ENCODE measurements around the gene LAIR2. TPM values are rescaled to one million over a fixed set of nuclear protein-coding genes. Genes with fewer than 3 reads are reported as not detected.

The LAIR2 gene
- total and polyA plus RNA-seq, 2 donors (not counting 1 experiment from before 2014, with no cell fraction given) = not detected

DNA sequence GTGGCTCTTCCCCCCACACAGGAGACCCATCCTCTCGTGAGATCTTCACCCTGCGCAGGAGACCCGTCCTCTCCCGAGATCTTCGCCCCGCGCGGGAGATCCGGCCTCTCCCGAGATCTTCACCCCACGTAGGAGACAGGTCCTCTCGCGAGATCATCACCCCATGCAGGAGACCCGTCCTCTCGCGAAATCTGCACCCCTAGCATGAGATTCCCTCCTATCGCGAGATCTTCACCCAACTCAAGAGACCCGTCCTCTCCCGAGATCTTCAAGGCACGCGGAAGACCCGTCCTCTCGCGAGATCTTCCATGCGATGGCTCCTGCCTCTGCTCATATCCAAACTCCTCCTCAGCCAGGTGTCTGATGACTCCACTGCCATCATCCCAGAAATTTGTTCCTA, 24.3 kb downstream of the LAIR2 start:
- no peak overlapping the region for H3K4me2 ChIP-seq (ENCODE audit: extremely low read depth, insufficient read depth, low read length)
- no peaks in the 10 kb centered on the region for H3K4me1 ChIP-seq (ENCODE audit: control insufficient read depth, extremely low read depth, insufficient read depth, low read length)
- no peak overlapping the region for H2AFZ ChIP-seq (ENCODE audit: low read length)
- TF ChIP-seq, protein P1, sequence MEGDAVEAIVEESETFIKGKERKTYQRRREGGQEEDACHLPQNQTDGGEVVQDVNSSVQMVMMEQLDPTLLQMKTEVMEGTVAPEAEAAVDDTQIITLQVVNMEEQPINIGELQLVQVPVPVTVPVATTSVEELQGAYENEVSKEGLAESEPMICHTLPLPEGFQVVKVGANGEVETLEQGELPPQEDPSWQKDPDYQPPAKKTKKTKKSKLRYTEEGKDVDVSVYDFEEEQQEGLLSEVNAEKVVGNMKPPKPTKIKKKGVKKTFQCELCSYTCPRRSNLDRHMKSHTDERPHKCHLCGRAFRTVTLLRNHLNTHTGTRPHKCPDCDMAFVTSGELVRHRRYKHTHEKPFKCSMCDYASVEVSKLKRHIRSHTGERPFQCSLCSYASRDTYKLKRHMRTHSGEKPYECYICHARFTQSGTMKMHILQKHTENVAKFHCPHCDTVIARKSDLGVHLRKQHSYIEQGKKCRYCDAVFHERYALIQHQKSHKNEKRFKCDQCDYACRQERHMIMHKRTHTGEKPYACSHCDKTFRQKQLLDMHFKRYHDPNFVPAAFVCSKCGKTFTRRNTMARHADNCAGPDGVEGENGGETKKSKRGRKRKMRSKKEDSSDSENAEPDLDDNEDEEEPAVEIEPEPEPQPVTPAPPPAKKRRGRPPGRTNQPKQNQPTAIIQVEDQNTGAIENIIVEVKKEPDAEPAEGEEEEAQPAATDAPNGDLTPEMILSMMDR (conservative IDR thresholded peaks at IDR 0.05 in 1 of 2, IDR thresholded peaks at IDR 0.05 in 1 of 2; ENCODE audit: low read depth in 1 of 2, low read length in 2 of 2) = no peak
- no peak for TF ChIP-seq EZH2 (IDR thresholded peaks at IDR 0.05; ENCODE audit: low read length, missing control alignments)
- no peaks in the 10 kb centered on the region for H3K79me2 ChIP-seq (ENCODE audit: control insufficient read depth, insufficient read depth, low read length)
- H3K27ac ChIP-seq (ENCODE audit: insufficient read depth, low read length) = no peak overlapping the region
- no peaks in the 10 kb centered on the region for H4K20me1 ChIP-seq (ENCODE audit: control insufficient read depth, extremely low read depth, insufficient read depth, low read length)
- H3K9ac ChIP-seq (ENCODE audit: insufficient read depth, low read length) = no peak overlapping the region
- no peaks in the 10 kb centered on the region for H3K9me3 ChIP-seq (ENCODE audit: control insufficient read depth, insufficient read depth, low read depth, low read length)
- no peaks in the 10 kb centered on the region for H3K36me3 ChIP-seq (ENCODE audit: control insufficient read depth, insufficient read depth, low read length)
- H3K27me3 ChIP-seq (ENCODE audit: control insufficient read depth, insufficient read depth, low read length) = no peaks in the 10 kb centered on the region
- no peak for DNase-seq (ENCODE audit: low read depth in 2 of 2)
- H3K4me3 ChIP-seq (replicated peaks in 1 of 4; ENCODE audit: control extremely low read depth in 1 of 4, insufficient read depth in 1 of 4, low read depth in 3 of 4, low read length in 4 of 4) = no peak overlapping the region

DNA sequence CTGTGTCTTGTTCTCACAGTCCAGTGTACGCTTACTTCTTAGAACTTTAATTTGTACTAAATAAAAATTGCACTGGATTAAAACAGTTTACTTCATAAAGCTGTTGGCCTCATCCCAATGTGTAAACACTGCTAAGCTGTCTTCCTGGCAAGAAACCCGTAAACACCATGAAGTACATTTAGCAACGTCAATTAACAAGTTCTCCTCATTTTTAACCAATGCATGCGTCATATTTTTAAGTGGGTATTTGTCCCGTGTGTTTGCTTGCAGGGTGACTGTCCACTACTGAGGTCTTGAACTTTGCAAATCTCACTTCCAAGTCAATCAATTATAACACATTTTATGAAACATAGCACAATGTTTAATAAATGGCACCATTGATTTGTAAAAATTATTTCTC, 28.2 kb downstream of the LAIR2 start:
- no peak overlapping the region for H3K4me2 ChIP-seq (ENCODE audit: extremely low read depth, insufficient read depth, low read length)
- H3K27ac ChIP-seq (ENCODE audit: insufficient read depth, low read length) = no peak overlapping the region
- H3K4me1 ChIP-seq (ENCODE audit: control insufficient read depth, extremely low read depth, insufficient read depth, low read length) = no peaks in the 10 kb centered on the region
- H3K9ac ChIP-seq (ENCODE audit: insufficient read depth, low read length) = no peak overlapping the region
- H3K79me2 ChIP-seq (ENCODE audit: control insufficient read depth, insufficient read depth, low read length) = no peaks in the 10 kb centered on the region
- no peaks in the 10 kb centered on the region for H3K9me3 ChIP-seq (ENCODE audit: control insufficient read depth, insufficient read depth, low read depth, low read length)
- DNase-seq (ENCODE audit: low read depth in 2 of 2) = no peak
- TF ChIP-seq, protein P1 (conservative IDR thresholded peaks at IDR 0.05 in 1 of 2, IDR thresholded peaks at IDR 0.05 in 1 of 2; ENCODE audit: low read depth in 1 of 2, low read length in 2 of 2) = no peak
- TF ChIP-seq EZH2 (IDR thresholded peaks at IDR 0.05; ENCODE audit: low read length, missing control alignments) = no peak
- no peaks in the 10 kb centered on the region for H3K36me3 ChIP-seq (ENCODE audit: control insufficient read depth, insufficient read depth, low read length)
- no peak overlapping the region for H2AFZ ChIP-seq (ENCODE audit: low read length)
- no peak overlapping the region for H3K4me3 ChIP-seq (replicated peaks in 1 of 4; ENCODE audit: control extremely low read depth in 1 of 4, insufficient read depth in 1 of 4, low read depth in 3 of 4, low read length in 4 of 4)
- H3K27me3 ChIP-seq (ENCODE audit: control insufficient read depth, insufficient read depth, low read length) = no peaks in the 10 kb centered on the region
- no peaks in the 10 kb centered on the region for H4K20me1 ChIP-seq (ENCODE audit: control insufficient read depth, extremely low read depth, insufficient read depth, low read length)

DNA sequence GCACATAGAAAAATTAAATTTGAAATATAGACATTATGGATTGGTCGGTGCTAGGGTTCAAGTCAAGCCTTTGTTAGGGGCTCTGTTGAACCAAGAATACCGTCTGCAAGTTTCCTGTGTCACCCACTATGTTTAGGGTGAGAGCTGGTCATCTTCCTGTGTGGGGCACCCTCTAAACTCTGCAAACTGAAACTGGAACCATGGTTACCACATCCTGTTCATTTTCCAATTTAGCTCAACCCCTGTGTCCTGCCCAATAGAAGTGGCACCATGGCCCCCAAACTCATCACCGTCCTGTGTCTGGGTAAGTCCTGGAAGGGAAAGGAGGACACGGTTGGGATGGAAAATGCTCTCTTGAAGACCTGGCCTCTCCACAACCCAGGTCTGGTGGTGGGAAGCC, 29.9 kb downstream of the LAIR2 start:
- H3K4me1 ChIP-seq (ENCODE audit: control insufficient read depth, extremely low read depth, insufficient read depth, low read length) = no peaks in the 10 kb centered on the region
- no peaks in the 10 kb centered on the region for H3K36me3 ChIP-seq (ENCODE audit: control insufficient read depth, insufficient read depth, low read length)
- TF ChIP-seq, protein P1 (conservative IDR thresholded peaks at IDR 0.05 in 1 of 2, IDR thresholded peaks at IDR 0.05 in 1 of 2; ENCODE audit: low read depth in 1 of 2, low read length in 2 of 2) = no peak
- TF ChIP-seq EZH2 (IDR thresholded peaks at IDR 0.05; ENCODE audit: low read length, missing control alignments) = no peak
- no peak overlapping the region for H3K27ac ChIP-seq (ENCODE audit: insufficient read depth, low read length)
- no peaks in the 10 kb centered on the region for H4K20me1 ChIP-seq (ENCODE audit: control insufficient read depth, extremely low read depth, insufficient read depth, low read length)
- no peaks in the 10 kb centered on the region for H3K27me3 ChIP-seq (ENCODE audit: control insufficient read depth, insufficient read depth, low read length)
- no peaks in the 10 kb centered on the region for H3K79me2 ChIP-seq (ENCODE audit: control insufficient read depth, insufficient read depth, low read length)
- no peak overlapping the region for H3K4me3 ChIP-seq (replicated peaks in 1 of 4; ENCODE audit: control extremely low read depth in 1 of 4, insufficient read depth in 1 of 4, low read depth in 3 of 4, low read length in 4 of 4)
- DNase-seq (ENCODE audit: low read depth in 2 of 2) = no peak
- no peaks in the 10 kb centered on the region for H3K9me3 ChIP-seq (ENCODE audit: control insufficient read depth, insufficient read depth, low read depth, low read length)
- H3K4me2 ChIP-seq (ENCODE audit: extremely low read depth, insufficient read depth, low read length) = no peak overlapping the region
- no peak overlapping the region for H3K9ac ChIP-seq (ENCODE audit: insufficient read depth, low read length)
- no peak overlapping the region for H2AFZ ChIP-seq (ENCODE audit: low read length)
